ENCODE results near the gene TOX2.

Gene TOX2, protein sequence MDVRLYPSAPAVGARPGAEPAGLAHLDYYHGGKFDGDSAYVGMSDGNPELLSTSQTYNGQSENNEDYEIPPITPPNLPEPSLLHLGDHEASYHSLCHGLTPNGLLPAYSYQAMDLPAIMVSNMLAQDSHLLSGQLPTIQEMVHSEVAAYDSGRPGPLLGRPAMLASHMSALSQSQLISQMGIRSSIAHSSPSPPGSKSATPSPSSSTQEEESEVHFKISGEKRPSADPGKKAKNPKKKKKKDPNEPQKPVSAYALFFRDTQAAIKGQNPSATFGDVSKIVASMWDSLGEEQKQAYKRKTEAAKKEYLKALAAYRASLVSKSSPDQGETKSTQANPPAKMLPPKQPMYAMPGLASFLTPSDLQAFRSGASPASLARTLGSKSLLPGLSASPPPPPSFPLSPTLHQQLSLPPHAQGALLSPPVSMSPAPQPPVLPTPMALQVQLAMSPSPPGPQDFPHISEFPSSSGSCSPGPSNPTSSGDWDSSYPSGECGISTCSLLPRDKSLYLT

DNA sequence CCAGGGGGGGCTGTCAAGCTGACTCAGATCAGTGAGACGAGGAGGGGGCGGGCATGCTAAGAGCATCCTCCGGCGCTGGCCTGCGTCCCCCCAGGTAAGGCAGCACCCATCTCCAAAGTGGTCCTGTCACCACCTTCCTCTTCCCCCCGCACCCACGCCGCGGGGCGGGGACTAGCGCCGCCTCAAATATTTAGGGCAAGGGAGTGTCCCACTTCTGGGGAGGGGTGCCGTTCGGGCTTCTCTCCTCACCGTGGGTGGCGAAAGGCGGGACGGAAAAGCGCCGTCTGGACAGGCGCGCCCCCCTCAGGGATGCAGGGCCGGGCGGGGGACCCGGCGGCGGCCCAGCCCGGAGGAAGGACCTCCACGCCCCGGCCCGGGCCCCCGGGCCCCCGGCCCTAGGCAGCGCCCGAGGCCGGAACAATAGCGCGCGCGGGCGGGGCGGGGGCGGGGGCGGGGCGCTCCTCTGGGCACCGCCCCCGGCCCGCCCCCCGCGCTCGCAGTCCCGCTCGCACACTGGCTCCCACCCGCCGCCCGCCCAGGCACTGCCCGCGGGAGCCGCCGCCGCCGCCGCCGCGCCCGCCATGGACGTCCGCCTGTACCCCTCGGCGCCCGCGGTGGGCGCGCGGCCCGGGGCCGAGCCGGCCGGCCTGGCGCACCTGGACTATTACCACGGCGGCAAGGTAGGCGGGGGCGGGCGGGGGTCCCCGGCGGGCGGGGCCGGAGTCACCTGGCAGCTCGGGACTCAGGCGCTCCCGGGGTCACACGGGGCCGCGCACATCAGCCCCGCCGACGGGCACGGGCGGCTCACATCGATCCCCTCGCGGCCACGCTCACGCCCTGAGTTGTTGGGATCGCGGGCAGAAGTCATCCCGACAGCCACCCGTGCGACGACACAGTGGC is at the start of gene TOX2:
Gene TOX2, plus strand, starts transcription at position 542 of the 900 bp plus-strand sequence. Its CDS starts 40 bp downstream, at position 582.
- DNase-seq = peak; percentile 52

DNA sequence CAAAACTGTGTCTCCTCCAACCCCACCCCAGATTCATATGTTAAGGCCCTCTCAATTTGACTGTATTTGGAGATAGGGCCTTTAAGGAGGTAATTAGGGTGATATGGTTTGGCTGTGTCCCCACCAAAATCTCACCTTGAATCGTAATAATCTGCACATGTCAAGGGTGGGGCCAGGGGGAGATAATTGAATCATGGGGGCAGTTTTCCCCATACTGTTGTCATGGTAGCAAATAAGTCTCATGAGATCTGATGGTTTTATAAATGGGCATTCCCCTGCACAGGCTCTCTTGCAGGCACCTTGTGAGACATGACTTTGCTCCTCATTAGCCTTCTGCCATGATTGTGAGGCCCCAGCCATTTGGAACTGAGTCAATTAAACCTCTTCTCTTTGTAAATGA is 46.6 kb upstream of the TOX2 start:
- no peak for DNase-seq

DNA sequence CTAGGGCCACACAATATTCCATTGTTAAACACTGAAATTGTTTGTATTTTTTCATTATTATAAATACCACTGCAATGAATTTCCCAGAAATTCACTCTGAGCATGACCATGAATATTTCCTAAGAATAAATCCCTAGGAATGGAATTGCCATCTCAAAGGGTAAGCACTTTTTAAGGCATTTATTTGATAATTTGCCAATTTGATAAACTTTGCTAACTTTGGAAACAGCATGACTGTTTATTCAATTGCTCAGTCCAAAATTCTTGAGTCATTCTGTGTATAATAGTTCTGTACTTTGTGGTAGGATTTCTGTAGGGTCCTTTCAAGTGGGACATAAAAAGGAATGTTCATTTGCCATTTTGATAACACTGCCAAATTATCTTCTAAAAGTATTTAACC is 44.2 kb upstream of the TOX2 start:
- DNase-seq = no peak

DNA sequence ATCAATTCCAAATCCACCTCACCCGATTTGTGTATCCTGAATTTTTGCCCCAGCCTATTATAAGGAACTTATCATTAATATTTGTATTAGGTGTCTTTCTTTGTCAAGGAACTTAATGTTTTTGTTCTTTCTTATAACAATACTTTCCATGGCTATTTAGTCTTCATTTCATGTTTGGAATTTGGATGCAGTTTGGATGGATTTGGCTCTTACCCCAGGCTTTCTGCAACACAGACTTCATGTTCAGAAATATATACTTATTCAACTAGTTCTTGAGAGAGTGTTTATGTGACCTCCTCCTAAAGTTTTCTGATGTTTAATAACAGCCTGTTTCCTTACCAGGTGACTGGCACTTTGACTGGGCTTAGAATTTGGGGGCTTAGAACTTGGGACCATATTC is 35.9 kb upstream of the TOX2 start:
- no peak for DNase-seq

DNA sequence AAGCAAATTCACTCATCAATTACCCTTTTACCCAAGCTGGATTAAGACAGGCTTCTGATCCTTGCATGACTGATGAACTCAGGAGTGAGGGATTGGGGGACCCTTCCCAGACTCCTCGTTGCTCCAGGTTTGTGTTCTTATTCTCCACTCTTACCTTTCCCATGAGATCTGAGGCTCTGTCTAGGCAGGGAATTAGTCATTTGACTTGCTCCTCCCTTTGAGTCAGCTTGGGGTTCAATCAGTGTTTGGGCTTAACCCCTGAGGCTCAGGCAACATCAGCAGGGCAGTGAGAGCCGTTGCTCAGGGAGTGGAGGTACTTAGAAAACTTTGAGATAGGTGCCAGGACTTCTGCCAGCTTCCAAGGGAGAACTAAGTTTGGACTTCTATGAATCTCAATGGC is 20.7 kb upstream of the TOX2 start:
- DNase-seq = no peak

DNA sequence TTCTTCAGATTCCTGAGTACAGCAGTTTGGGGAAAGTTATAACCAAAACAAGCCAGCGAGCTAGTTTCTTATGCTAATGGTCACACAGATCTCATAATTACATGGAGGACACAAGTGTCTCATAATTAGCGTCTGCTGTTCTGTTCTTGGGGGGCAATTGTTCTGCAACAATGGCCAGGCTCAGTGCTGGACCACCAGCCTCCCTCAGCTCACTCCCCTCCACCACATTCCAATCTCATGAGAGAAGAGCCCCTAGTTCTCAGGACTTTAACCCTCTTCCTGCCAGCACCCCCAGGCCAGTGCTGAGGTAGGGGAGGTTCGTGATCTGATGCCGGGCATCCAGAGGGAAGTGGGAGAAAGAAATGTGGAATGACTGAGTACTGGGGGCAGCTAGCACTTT is 20.2 kb upstream of the TOX2 start:
- no peak for DNase-seq

DNA sequence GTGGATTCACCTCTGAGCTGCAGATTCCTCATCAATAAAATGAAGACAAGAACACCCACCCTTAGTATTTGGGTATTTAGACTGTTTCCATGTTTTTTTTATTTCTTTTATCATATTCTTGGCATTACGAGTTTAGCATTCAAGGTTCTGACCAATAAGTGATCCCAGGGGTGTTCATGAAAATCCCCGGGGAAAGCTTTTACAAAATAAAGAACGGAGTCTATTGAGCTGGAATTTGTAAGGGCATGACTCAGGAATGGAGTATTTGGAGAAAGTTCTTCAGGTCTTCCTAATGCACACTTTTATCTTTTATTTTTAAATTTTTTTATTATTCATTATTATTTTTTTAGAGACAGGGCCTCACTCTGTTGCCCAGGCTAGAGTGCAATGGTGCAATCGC is 19.4 kb upstream of the TOX2 start:
- DNase-seq = no peak

DNA sequence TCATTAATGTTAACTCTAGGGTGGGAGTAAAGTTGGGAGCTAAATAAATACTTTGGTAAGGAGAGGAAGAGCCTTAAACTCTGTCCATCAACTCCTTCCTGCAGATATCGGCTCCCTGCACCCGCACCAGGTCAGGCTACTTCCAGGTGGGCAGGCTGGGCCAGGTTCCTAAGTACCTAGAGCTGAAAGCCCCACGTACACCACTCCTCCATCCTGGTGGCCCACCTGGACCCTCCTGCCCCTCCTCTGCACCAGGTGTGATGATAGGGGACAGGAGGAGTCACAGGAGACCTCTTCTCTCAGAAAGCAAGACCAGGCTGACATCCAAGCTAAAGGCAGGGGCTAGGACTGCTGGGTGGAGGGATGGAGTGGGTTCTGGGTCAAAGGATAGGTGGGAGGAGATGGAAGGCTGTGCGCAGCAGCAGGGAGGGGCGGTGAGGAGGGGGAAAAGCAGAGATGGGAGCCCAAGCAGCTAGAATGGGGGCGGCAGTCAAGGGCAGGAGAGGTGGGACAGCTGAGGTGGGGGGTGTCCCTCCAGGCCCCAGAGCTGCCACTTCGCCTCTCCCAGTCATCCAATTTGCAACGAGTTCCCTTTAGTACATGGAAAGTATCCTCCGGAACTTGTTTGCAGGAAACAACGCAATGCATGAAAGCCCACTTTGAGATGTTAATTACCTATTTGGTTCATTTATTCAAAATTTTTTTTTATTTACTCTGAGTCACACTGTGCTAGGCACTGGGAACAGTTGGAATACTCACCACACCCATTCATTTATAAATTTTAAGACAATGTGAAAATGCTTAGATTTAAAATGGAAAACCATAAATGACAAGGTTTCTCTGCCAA is 15.2 kb upstream of the TOX2 start:
- no peak for DNase-seq

DNA sequence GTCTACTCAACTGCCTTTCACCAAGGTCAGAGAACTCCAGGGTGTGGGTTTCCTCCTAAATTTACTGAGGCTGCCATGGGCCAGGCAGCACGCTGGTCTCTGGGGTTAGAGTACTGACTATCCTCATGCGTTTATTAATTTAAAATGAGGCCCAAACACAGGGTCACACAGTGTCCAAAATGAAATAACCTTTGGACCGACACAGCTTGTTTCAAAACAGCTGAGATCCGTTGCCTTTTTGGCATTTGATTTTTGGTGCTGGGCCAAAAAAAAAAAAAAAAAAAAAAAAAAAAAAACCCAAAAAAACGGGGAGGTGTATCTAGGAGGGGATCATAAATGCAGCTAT is 14.6 kb upstream of the TOX2 start:
- no peak for DNase-seq

DNA sequence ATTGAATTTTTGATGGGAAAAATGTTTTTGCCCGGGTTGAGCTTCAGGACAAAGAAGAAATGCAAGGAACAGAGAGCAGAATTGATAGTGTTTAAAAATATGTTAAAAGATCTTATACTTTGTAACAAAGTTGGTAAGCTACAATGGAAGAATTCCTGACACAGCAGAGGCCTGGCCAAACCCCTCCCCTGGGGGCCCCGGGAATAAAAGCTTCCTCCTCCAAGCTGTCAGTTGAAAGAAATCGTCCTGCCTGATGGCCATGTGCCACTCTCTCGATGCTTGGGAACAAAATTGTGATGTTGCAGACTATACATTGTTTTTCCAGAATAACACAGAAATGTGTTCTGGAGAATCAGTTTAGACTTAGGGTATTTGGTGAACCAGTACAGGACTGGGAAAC is 14.2 kb upstream of the TOX2 start:
- no peak for DNase-seq

DNA sequence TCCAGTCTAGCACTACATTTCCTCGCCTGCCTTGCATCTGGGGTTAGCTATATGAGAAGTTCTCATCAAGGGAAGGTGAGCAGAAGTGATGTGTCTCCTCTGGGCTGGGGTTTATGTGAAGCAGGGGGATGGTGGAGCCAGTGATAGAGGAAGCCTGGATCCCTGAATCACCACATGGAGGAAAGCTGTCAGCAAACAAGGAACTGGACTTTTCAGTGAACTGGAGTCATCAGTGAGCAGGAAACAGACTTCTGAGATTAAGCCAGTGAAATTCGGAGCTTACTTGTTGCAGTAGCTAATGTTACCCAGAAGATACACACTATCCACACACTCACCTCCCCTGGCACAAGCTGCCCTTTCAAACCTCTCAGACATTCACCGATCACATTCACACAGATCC is 13.4 kb upstream of the TOX2 start:
- DNase-seq = no peak

DNA sequence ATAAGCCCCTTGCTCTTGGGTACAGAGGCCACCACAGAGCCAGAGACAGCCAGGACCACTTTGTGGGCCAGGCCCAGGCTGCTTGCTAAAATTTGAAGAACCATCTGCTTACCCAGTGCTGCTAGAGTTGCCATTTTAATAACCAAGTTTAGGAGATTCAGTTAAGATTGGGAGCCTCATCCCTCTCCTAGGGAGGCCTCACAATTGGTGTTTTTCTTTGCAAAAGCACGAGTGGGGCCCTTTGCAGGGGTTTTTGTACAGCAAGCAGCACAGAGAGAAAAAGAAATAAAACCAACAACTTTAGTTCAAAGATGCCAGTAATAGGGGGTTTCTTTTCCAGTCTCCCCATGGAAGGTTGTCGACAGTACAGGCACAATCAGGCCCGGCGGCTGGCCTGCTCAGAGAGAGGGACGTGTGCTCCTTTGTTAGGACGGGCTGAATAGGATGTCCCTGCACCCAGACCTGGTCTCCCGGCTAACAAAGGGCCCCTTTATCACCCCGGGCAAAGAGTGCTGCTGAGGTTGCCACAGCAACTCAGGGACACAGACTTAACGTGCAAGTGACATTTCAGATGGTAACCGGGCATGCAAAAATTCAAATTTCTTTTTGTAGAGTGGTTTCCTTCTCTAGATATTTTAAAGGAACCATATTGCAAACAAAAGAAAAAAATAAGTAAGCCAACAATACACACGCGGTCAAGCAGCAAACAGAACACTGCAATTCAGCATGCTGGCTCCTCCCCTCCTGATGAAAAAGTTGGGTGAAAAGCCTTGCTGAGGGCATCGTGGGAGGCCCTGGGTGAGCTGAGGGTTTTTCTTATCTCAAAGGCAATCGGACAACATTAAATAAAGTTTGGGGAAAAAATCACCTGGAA is 10.5 kb upstream of the TOX2 start:
- DNase-seq = no peak

DNA sequence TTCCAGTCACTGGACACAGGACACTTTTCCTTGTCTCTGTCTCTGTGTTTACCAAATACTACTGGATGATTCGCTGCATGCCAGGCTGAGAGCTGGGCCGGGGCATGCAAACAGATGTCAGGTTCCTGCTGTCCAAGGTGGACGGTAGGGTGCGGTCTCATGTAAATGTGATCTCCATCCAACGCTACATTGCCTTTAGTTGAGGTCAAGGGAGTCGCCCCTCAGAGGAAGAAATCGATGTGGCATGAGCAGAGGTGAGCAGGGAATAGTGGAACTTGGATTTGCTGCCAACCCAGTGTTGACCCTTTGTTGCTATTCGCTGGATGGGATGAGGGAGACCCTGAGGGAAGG is 9.8 kb upstream of the TOX2 start:
- no peak for DNase-seq

DNA sequence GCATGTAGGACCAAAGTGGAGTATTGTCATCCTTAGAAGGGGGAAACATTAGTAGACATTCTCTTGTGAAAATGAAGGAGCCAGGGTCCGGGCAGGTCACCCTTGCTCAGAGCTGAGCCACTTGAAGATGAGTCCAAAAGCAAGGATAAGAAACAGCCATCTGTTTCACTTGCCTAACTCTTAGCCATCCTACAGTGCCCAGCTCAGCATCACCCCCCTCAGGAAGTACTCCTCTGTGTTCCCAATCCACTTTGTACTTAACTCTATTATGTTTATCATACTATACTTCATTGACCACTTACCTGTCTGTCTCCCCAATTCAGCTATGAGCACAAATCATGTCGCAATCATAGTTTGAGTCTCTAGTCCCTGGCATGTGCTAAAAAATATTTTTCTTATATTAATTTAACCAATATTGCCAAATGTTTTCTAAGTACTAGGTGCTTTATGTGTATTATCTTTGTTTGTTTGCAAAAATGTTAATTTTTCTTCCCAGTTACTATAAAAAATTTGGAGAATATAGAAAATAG is 8.1 kb upstream of the TOX2 start:
- DNase-seq = no peak

DNA sequence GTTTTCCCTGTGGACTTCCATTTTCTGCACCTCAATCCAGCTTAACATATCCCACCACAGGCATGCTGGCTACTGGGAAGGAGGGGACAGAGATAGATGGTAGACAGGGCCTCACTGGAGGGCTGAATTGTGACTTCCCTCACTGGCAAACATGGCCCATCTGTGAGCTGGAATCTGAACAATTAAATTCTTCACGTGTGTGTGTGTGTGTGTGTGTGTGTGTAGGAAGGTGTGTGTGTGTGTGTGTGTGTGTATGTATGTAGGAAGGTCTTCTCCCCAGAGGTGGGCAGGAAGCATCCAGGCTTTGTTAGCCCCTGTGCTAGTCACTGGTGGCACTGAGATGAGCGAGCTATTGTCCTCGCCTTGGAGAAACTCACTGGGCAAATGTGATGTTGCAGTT is 5.4 kb upstream of the TOX2 start:
- no peak for DNase-seq

DNA sequence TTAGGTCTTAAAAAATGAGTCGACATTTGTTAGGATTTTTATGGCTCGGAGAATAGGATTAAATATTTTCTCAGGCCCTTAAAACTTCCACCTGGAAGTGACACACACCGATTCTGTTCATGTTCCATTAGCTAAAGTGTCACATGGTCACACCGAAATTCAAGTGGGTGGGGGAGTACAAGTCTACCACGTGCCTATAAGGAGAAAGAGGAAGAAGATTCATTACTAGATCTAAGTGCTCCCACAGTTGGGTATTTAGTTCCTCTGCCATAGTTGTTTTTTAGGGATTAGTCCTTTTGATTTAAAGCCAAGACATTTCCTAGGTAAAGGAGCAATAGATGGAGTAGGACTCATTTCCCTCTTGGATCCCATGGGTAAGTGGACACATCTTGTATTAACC is 4.9 kb upstream of the TOX2 start:
- DNase-seq = no peak

DNA sequence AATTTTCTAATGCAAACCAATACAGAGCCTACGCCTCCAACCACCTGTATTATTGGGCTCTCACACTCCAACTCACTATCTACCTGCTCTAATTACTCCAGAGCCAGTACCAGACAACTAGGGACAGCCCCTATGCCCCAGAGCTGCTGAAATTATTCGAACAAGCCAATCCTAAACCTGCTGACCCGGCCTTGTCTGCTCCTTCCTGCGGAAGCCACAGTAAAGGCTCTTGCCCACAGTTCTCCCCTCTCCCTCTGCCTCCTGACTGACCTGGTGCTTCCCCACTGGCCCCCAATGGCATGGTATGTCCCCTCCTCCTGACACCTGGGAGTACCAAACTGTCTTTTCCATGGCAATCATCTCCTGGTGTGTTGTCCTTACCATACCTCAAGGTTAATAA is 4.1 kb upstream of the TOX2 start:
- no peak for DNase-seq

DNA sequence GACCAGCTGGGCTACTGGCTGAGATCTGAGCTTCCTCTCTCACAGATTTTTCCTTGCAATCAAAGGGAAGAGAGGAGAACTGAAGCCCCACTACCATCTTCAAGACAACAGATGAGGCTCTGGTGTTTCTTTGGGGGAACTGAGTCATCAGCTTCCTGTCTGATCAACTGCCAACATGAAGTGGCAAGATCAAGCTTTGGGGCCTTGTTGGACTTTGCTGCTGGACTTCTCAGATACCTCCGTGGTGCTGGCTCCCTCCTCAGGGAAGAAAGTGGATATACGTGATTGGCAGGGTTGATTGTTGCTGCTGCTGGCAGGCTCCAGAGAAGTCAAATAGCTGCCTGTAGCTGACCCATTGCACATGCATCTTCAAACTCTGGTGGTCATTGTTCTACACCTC is 3.6 kb upstream of the TOX2 start:
- no peak for DNase-seq

DNA sequence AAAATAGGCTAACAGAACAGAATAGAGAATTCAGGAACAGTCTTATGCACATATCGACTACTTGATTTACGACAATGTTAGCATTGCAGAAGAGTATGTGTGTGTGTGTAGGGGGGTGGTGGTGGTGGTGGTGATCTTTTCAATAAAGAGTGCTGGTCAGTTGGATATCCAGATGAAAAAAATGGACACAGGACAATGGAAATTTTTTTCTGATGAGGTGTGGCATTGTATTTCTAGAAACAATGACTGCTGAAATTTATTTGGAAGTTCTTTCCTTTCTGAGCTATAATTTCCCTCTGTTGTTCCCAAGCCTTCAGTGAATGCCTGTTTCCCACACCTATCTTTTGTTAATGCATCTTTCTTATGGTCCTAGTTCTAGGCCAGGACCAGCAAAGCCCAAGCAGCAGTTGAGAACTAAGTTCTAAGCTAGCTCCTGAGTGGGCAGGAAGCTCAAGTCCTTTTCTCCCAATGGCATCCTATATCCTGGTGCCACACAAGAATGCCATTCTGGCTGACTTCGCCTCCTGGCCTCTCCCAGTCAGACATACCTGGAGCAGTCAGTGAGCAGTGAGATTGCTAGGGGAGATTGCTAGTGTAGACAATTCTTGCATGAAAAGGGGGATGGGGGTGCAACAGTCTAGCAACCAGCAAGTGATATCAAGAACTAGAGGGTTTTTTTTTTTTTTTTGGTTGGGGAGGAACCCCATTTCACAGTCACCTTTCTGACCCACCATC is 1.2 kb upstream of the TOX2 start:
- no peak for DNase-seq

DNA sequence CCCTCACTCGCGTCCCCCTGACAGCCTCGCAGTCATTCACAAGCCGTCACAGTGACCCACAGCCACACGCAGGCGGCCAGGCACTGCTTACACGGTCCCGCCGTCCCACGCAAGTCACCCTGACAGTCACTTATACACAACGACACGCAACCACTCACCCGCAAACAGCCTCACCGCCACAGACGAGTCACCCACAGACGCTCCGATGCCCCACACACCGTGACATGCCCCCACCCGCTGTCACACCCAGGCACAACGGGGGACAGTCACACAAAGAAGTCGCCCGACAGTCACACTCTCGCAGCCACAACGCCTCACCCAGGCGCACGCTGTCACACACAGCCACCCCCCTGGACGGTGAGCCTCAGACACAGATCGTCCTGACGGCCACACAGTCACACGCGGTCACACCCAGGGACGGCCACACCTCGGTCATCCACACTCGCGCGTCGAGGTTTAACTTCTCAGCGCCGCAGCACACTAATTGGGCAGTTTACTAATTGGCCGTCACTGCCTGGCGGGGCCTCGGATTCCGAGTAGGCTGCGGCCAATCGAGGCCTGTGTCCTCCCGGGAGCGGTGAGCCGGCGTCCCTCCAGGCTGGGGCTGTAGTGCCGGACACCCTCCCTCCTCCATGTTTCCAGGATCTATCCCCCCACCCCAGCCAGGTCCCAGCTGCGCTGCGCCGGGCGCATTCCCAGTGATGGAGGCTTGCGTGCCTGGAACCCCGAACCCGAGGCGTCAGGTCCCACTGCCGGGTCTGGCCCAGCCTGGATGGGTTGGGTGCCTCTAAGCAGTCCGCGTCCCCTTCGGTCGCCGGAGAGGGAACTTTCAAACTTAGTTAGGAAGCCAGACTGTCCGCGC is 790 bp downstream of the TOX2 start:
- DNase-seq = no peak
